HFF-Myc (cell line): ENCODE results near the gene AGBL1.

Source experiments
- DNase-seq: peaks from one replicate; pipeline ENCODE4 v3.0.0-alpha.2; 2011; ENCODE audit warnings: low read depth; ENCODE audit errors: extremely low read depth
- H3K4me3 ChIP-seq: replicated peaks from 2 replicates; pipeline ENCODE4 v1.5.1; 2011; ENCODE audit warnings: low read depth, mild to moderate bottlenecking, control low read depth, low read length
- TF ChIP-seq, protein P1 (sequence below): IDR thresholded peaks from 2 replicates; pipeline ENCODE4 v1.5.1; 2012; ENCODE audit warnings: mild to moderate bottlenecking, low read depth, low read length, control low read depth; ENCODE audit errors: missing control alignments

Gene AGBL1

DNA sequence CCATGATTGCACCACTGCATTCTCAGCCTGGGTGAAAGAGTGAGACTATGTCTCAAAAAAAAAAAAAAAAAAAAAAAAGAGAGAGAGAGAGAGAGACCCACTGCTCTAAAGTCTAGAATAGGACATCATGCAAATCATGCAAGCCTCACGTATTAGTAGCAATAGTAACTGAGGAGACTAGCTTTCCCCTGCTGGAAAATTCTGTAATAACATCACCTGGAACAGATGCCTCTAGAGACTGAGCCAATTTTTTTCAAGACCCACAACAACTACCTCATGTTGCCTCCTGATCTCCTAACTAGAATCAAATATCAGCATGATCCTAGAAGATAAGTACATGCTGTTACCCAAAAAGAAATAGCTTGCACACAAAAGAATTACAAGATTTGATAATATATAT is 461.9 kb downstream of the AGBL1 start:
- TF ChIP-seq, protein P1, sequence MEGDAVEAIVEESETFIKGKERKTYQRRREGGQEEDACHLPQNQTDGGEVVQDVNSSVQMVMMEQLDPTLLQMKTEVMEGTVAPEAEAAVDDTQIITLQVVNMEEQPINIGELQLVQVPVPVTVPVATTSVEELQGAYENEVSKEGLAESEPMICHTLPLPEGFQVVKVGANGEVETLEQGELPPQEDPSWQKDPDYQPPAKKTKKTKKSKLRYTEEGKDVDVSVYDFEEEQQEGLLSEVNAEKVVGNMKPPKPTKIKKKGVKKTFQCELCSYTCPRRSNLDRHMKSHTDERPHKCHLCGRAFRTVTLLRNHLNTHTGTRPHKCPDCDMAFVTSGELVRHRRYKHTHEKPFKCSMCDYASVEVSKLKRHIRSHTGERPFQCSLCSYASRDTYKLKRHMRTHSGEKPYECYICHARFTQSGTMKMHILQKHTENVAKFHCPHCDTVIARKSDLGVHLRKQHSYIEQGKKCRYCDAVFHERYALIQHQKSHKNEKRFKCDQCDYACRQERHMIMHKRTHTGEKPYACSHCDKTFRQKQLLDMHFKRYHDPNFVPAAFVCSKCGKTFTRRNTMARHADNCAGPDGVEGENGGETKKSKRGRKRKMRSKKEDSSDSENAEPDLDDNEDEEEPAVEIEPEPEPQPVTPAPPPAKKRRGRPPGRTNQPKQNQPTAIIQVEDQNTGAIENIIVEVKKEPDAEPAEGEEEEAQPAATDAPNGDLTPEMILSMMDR = no peak
- no peak for DNase-seq
- no peak overlapping the region for H3K4me3 ChIP-seq

DNA sequence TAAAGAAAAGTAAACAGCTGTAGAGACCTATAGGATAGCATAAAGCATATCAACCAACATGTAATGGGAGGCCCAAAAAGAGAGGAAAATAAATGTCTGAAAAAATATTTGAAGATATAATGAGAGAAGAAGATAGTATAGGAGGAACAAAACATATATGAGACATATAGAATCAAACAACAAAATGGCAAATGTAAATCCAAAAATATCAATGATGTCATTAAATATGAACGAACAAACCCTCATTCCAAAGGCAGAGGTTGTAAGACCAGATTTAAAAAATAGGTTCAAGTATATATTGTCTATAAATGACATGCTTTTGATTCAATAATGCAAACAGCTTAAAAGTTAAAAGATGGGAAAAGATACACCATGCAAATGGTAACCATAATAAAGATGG is 470.4 kb downstream of the AGBL1 start:
- TF ChIP-seq, protein P1 = no peak
- DNase-seq = no peak
- H3K4me3 ChIP-seq = no peak overlapping the region

DNA sequence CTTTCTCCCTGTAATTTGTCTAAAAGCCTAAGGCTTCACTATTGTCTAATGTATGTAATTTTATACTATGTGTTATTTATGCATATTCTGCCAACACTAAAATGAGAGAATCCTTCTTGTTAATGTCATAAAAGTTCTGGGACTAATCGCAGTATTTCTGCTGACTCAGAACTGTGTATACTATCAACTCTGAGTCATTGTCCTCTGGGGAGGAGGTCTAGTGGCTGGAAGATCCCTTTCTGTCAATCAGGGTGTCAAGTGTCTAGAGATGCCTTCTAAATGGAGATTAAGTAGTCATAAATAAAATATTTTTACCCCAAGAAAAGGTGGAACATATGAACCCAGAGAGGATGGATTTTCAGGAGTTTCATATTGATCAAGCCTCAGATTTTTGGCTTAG is 473.4 kb downstream of the AGBL1 start:
- TF ChIP-seq, protein P1 = no peak
- no peak for DNase-seq
- no peak overlapping the region for H3K4me3 ChIP-seq

DNA sequence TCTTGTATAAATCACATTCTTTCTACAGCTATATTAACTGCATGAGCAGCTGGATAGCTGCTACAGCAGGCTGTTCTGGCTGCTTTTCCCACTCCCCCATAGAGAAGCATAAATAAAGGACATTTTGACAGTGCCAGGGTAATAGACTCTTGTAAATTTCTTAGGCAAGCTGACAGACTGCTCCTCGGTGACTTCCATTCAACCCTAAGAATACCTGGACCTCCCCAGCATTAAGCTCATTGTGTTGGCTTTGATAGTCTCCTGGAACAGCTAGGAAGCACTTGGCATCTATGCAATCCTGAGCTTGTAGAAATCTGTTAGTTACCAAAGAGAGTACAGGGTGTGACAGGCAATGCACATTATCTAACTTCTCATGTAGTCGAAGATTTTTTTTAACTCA is 475.4 kb downstream of the AGBL1 start:
- DNase-seq = no peak
- TF ChIP-seq, protein P1 = no peak
- H3K4me3 ChIP-seq = no peak overlapping the region

DNA sequence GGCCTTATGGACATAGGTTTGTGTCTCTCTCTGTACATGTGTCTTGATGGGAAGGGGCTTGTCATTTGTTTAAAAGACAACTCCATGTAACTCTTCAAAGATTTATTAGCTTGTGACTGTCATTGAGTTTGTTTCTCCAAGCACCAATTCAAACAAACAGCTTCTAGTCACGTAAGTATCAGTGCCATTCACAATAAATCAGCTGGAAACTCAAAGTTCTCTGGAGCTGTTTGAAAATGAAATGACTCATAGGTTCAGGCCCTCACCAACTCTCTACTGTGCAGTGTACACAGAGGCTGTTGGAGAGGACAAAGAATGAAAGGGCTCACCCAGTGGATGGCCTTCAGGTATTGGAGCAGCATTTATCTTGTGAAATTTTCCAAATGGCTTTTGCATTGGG is 476.3 kb downstream of the AGBL1 start:
- no peak for DNase-seq
- H3K4me3 ChIP-seq = no peak overlapping the region
- TF ChIP-seq, protein P1 = no peak

DNA sequence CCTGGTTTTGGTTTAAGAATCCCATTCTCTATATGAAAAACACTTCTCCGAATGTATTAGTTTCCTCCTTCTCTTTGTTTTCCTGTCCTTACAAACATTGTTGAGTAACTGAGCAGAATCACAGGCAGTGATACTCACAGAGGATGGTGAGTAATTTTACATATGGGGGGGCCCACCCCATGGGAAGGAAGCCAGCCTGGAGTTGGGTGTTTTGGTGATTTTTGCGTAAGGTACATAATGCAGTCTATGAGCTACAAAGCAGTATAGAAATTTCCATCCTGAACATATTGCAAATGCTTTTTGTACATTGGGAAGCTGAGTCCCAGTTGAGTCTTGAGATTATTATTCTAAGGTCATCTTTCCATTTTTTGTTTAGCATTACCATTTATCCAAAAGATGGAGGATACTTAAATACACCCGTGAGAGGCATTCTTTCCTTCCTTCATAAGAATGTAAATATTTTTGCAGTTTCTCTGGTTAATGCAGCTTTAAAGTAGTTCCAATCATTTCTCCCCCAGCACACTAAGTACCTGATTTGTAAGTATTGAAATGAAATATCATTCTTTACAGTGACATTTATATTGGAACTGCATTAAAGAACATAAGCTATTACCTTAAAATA is 476.8 kb downstream of the AGBL1 start:
- DNase-seq = no peak
- no peak overlapping the region for H3K4me3 ChIP-seq
- TF ChIP-seq, protein P1 = no peak

DNA sequence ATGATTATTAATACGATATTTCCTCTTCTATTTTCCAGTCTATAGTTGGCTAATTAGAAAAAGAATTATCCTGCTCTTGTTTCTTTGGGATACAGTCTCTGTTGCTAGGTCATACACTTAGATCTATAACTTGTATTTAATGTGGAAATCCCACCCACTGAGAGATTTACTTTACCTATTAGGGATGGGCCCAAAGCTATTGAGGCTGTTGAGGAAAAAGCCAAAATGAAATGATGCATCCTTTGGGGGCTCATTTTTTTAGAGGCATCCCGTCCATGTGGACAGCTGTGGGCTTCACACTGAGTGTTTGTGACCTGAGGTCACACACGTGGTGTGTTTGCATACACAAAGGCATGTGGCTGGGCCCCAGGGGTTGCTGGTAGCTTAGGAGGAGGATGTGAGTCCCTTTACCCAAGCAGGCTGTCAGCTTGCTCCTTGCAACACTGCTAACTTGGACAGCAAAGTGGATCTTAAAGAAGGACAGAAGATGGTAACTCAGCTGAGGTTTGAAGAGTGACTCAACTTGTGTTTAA is 477.4 kb downstream of the AGBL1 start:
- H3K4me3 ChIP-seq = no peak overlapping the region
- DNase-seq = no peak
- TF ChIP-seq, protein P1 = no peak
